ENCODE data around the gene FBXL14. TPM values are rescaled to one million over a fixed set of nuclear protein-coding genes. Genes with fewer than 3 reads are reported as not detected.

FBXL14 gene
- total and polyA plus RNA-seq, 7 donors = 7.5 to 26.4 (median 12.2) TPM

DNA sequence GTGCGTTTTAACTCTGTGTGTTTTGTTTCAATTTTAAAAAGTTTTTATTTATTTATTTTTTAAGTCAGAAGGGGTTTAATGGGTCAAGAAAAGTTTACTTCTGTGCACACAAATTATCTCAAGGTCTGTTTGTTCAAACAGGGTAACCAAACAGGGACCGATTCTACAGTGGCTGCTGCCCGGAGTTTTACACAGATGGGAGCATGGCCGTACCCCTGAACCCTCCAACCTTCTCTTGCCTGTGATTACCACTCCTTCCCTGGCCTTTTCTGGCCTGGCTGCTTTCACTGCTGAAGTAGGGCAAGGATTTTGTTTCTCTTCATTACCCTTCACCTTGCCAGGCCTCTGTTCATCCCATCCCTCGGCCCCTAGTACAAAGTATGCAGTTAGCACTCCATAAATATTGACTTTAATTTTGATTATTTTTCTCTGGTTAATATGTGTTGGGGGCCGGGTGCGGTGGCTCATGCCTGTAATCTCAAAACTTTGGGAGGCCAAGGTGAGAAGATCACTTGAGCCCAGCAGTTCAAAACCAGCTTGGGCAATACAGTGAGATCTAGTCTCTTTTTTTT is 15.8 kb upstream of the FBXL14 start:
- intact Hi-C loops (cut with DNase I) = no loop called here
- 62 to 85% methylated on average over 7 of the region's 7 CpGs for WGBS, 2 donors
- Histone ChIP-seq H3K27ac (no peak overlapping the region), H3K9me3 (no peaks in the 10 kb centered on the region), H3K4me3 (no peak overlapping the region), H3K4me1 (peaks cover 0 to 47% (median 28%) of the 10 kb centered on the region in 4 donors), H3K36me3 (no peaks in the 10 kb centered on the region), H3K27me3 (no peaks in the 10 kb centered on the region)
- no peak for DNase-seq
- TF ChIP-seq, protein P1, sequence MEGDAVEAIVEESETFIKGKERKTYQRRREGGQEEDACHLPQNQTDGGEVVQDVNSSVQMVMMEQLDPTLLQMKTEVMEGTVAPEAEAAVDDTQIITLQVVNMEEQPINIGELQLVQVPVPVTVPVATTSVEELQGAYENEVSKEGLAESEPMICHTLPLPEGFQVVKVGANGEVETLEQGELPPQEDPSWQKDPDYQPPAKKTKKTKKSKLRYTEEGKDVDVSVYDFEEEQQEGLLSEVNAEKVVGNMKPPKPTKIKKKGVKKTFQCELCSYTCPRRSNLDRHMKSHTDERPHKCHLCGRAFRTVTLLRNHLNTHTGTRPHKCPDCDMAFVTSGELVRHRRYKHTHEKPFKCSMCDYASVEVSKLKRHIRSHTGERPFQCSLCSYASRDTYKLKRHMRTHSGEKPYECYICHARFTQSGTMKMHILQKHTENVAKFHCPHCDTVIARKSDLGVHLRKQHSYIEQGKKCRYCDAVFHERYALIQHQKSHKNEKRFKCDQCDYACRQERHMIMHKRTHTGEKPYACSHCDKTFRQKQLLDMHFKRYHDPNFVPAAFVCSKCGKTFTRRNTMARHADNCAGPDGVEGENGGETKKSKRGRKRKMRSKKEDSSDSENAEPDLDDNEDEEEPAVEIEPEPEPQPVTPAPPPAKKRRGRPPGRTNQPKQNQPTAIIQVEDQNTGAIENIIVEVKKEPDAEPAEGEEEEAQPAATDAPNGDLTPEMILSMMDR (IDR thresholded peaks at IDR 0.05) = no peak
- TF ChIP-seq EP300 (IDR thresholded peaks at IDR 0.05) = no peak
- no peak for TF ChIP-seq POLR2A (IDR thresholded peaks at IDR 0.05)
- TF ChIP-seq POLR2AphosphoS5 (IDR thresholded peaks at IDR 0.05) = no peak

DNA sequence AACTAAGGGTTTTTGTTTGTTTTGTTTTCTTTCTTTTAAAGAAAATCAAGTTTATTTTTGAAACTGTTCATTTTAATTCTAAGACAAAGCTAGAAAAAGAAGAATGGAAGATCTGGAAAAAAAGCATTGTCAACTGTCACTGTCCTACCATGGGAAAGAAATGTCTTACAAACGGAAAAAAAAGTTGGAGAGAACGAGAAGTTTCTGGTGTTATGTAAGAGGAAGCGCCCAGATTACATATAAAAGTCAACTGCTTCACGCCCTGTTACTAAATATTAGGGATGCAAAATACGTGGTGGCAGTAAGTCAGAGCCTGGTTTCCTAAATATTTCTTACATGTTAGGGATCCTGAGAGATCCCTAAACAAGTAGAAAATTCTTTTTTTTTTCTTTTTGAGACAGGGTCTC is 14.3 kb upstream of the FBXL14 start:
- 35 to 46% methylated on average over 5 of the region's 5 CpGs for WGBS, 2 donors
- H3K36me3 ChIP-seq = no peaks in the 10 kb centered on the region

DNA sequence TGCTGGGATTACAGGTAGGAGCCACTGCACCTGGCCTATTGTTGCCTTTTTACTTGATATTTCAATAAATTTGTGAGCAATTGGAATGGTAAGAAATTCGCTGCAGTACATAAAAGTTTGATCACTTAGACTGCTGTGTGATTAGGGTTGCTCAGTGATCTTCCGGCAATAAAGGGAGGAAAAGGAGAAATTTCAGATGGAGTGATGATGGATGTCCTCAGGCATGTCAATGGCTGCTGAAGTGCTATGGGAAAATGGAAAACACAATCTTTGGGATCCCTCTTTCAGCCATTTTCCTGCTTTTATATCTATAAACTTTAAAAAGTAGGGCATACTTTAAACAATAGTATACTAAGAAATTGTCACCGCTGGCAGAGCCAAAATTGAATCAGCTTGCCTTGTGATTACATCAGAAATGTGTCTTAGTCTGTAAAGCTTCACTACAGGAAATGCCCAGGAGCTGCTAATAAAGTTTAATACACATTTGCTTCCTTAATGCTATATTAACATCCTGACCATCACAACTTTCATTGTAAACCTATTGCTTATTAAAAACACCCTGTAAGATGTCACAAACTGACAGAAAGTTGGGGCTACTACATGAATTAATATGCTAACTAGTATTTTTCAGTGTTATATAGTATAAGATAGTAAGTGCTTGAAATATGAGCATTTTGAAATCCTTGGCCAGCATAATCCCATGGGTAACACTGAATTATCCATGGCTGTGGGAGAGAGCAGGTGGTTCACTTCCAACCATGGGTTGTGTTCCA is 13.7 kb upstream of the FBXL14 start:
- Histone ChIP-seq H3K27ac (peak overlapping the region; percentile 20 to 95 (median 44)), H3K4me3 (no peak overlapping the region), H3K27me3 (no peaks in the 10 kb centered on the region), H3K4me1 (peaks cover 0 to 50% (median 29%) of the 10 kb centered on the region in 4 donors), H3K9me3 (no peaks in the 10 kb centered on the region), H3K36me3 (no peaks in the 10 kb centered on the region)
- 88 to 90% methylated on average over 3 of the region's 3 CpGs for WGBS, 2 donors
- intact Hi-C loops (cut with DNase I) = no loop called here
- DNase-seq = no peak
- TF ChIP-seq, protein P1 (IDR thresholded peaks at IDR 0.05) = no peak
- no peak for TF ChIP-seq POLR2AphosphoS5 (IDR thresholded peaks at IDR 0.05)
- no peak for TF ChIP-seq EP300 (IDR thresholded peaks at IDR 0.05)
- no peak for TF ChIP-seq POLR2A (IDR thresholded peaks at IDR 0.05)

More for the DNA sequence above, 14.3 kb upstream of the FBXL14 start:
- no peaks in the 10 kb centered on the region for H3K27me3 ChIP-seq
- TF ChIP-seq POLR2A (IDR thresholded peaks at IDR 0.05) (no peak), EP300 (IDR thresholded peaks at IDR 0.05) (no peak), POLR2AphosphoS5 (IDR thresholded peaks at IDR 0.05) (peak in 3 of 4 donors; percentile 18 to 32 (median 28))
- TF ChIP-seq, protein P1 (IDR thresholded peaks at IDR 0.05) = no peak
- intact Hi-C loops (cut with DNase I) = no loop called here
- H3K27ac ChIP-seq = peak overlapping the region; percentile 53 to 95 (median 58)
- peaks cover 0 to 50% (median 29%) of the 10 kb centered on the region in 4 donors for H3K4me1 ChIP-seq
- no peak overlapping the region for H3K4me3 ChIP-seq
- DNase-seq = no peak
- H3K9me3 ChIP-seq = no peaks in the 10 kb centered on the region

DNA sequence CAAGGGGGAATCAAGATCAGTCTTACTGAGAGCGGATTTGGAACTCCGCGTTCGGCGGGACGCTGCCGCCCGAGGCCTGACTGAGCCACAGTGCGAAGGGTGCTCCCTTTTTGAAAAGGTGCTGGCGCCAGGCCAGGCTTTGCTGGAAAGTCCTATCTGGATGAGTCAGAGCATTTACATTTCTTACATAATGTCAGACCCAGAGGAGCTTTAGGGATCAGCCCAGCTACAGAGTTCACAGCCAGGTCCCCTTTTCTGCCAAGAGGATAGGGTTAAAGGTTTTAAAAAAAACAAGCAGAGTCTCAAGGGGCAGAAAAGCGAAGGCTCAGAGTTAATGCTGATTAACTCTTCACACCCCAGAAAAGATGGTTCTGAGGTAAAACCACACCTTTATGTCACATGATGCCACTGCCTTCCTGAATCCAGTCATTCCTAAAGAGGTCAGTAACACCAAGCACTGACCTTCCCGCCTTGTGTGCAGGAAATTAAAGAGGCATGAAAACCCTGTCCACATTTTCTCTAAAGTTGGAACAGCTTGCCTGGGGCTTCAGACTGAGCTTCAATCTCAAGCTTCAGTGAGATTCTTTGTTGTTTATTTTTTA is 11.7 kb upstream of the FBXL14 start:
- TF ChIP-seq POLR2A (IDR thresholded peaks at IDR 0.05) = peak; percentile 56 to 57
- no peak for TF ChIP-seq EP300 (IDR thresholded peaks at IDR 0.05)
- TF ChIP-seq POLR2AphosphoS5 (IDR thresholded peaks at IDR 0.05) = peak; percentile 45 to 84 (median 70)
- H3K4me3 ChIP-seq = peak overlapping the region; percentile 27 to 51 (median 42)
- peak overlapping the region; percentile 81 to 95 (median 88) for H3K27ac ChIP-seq
- intact Hi-C loops (cut with DNase I) = no loop called here
- peak; percentile 97 for DNase-seq
- 4 to 16% methylated on average over 12 of the region's 12 CpGs for WGBS, 2 donors
- H3K4me1 ChIP-seq = peaks cover 0 to 39% (median 23%) of the 10 kb centered on the region in 4 donors
- no peaks in the 10 kb centered on the region for H3K9me3 ChIP-seq
- H3K27me3 ChIP-seq = no peaks in the 10 kb centered on the region
- no peaks in the 10 kb centered on the region for H3K36me3 ChIP-seq
